Smooth muscle cell (in vitro differentiated cells): ENCODE measurements around the gene HHATL. TPM values are rescaled to one million over a fixed set of nuclear protein-coding genes. Genes with fewer than 3 reads are reported as not detected.

Experiments used
- DNase-seq: peaks from one replicate; lab custom pipeline; 2025; ENCODE audit not compliant: unreplicated experiment; lab: John Stamatoyannopoulos, UW
- H2AFZ ChIP-seq: fragments of 200-600 bp; sonication (generic); 2 replicates; pipeline ENCODE4 v1.6.0; 2016; ENCODE audit warnings: antibody characterized with exemption, low read depth, mild to moderate bottlenecking
- H3F3A ChIP-seq: fragments of 200-600 bp; sonication (generic); 2 replicates; pipeline ENCODE4 v1.6.0; 2017; ENCODE audit warnings: antibody characterized with exemption, low read depth
- H3K27ac ChIP-seq: fragments of 200-600 bp; sonication (generic); 2 replicates; pipeline ENCODE4 v1.5.1; 2016; ENCODE audit warnings: low read depth, mild to moderate bottlenecking
- H3K27me3 ChIP-seq: fragments of 200-600 bp; sonication (generic); 2 replicates; pipeline ENCODE4 v1.6.1; 2016; ENCODE audit warnings: low read depth, mild to moderate bottlenecking
- H3K36me3 ChIP-seq: fragments of 200-600 bp; sonication (generic); 2 replicates; pipeline ENCODE4 v1.5.1; 2016; ENCODE audit warnings: low read depth
- H3K4me1 ChIP-seq: fragments of 200-600 bp; sonication (generic); 2 replicates; pipeline ENCODE4 v1.5.1; 2016; ENCODE audit warnings: low read depth
- H3K4me2 ChIP-seq: fragments of 200-600 bp; sonication (generic); 2 replicates; pipeline ENCODE4 v1.6.0; 2016; ENCODE audit warnings: mild to moderate bottlenecking
- H3K4me3 ChIP-seq: fragments of 200-600 bp; sonication (generic); 2 replicates; pipeline ENCODE4 v1.5.1; 2016; ENCODE audit warnings: mild to moderate bottlenecking
- H3K79me2 ChIP-seq: fragments of 200-600 bp; sonication (generic); 2 replicates; pipeline ENCODE4 v1.6.0; 2016; ENCODE audit warnings: low read depth, mild to moderate bottlenecking
- H3K9ac ChIP-seq: fragments of 200-600 bp; sonication (generic); 2 replicates; pipeline ENCODE4 v1.6.0; 2016; ENCODE audit warnings: low read depth
- H3K9me3 ChIP-seq: fragments of 200-600 bp; sonication (generic); replicated peaks from 2 replicates; pipeline ENCODE4 v1.5.1; 2016; ENCODE audit warnings: low read depth
- H4K20me1 ChIP-seq: fragments of 200-600 bp; sonication (generic); 2 replicates; pipeline ENCODE4 v1.6.0; 2016; ENCODE audit warnings: low read depth
- CTCF ChIP-seq: fragments of 200-600 bp; sonication (generic); IDR thresholded peaks from 2 replicates; pipeline ENCODE4 v1.5.1; 2017; ENCODE audit warnings: borderline replicate concordance, mild to moderate bottlenecking, antibody characterized with exemption; ENCODE audit not compliant: insufficient read depth, poor library complexity, severe bottlenecking
- WGBS: methylation state at CpG from one replicate; pipeline ENCODE4 v1.1.7; 2016; ENCODE audit warnings: low lambda C conversion rate; 5-methylcytosine and 5-hydroxymethylcytosine counted together
- polyA plus RNA-seq: library from polyadenylated mRNA; unstranded; fragments of >200 nt; fragmentation: Nextera tagmentation; extraction: Ambion mirVana; gene quantifications from 2 replicates; pipeline ENCODE4 v1.2.1, GENCODE V29; 2016
- total RNA-seq: library from RNA; depleted of rRNA; stranded (reverse); fragments of >200 nt; gene quantifications from 2 replicates; pipeline ENCODE4 v1.2.3, GENCODE V29; 2014

Gene HHATL
- total and polyA plus RNA-seq, 2 experiments from 2014 or later: not detected

- no peak overlapping the region for H3K4me2 ChIP-seq
- no peak for TF ChIP-seq CTCF
- H2AFZ ChIP-seq: no peak overlapping the region
- no peak overlapping the region for H3K4me3 ChIP-seq
- WGBS: 79% methylated on average over 7 of the region's 7 CpGs
- no peak for DNase-seq
- no peaks in the 10 kb centered on the region for H3K4me1 ChIP-seq
- H3K27me3 ChIP-seq: no peaks in the 10 kb centered on the region
- no peaks in the 10 kb centered on the region for H3K9me3 ChIP-seq
- no peak overlapping the region for H3K9ac ChIP-seq
- no peak overlapping the region for H3K27ac ChIP-seq
- H3K36me3 ChIP-seq: no peaks in the 10 kb centered on the region
- no peaks in the 10 kb centered on the region for H3F3A ChIP-seq
- no peaks in the 10 kb centered on the region for H3K79me2 ChIP-seq
- H4K20me1 ChIP-seq: no peaks in the 10 kb centered on the region
Observed at GRCh38 chr3:42706721-42707619, 4.4 kb upstream of the HHATL start.

GRCh38 chr3:42705962-42706585 is 3.5 kb upstream of the HHATL start:
- Histone ChIP-seq H3K36me3 (no peaks in the 10 kb centered on the region), H3K27ac (no peak overlapping the region), H2AFZ (no peak overlapping the region), H4K20me1 (no peaks in the 10 kb centered on the region), H3K9ac (no peak overlapping the region), H3K4me2 (no peak overlapping the region), H3K4me3 (no peak overlapping the region), H3F3A (no peaks in the 10 kb centered on the region), H3K9me3 (no peaks in the 10 kb centered on the region), H3K79me2 (no peaks in the 10 kb centered on the region), H3K27me3 (no peaks in the 10 kb centered on the region), H3K4me1 (no peaks in the 10 kb centered on the region)
- WGBS: 89% methylated on average over 10 of the region's 10 CpGs
- TF ChIP-seq CTCF: no peak
- DNase-seq: no peak

GRCh38 chr3:42705058-42705767 is 2.6 kb upstream of the HHATL start:
- Histone ChIP-seq H4K20me1 (no peaks in the 10 kb centered on the region), H3K4me3 (no peak overlapping the region), H3K27me3 (no peaks in the 10 kb centered on the region), H3F3A (no peaks in the 10 kb centered on the region), H3K4me2 (no peak overlapping the region), H3K9me3 (no peaks in the 10 kb centered on the region), H2AFZ (no peak overlapping the region), H3K4me1 (no peaks in the 10 kb centered on the region), H3K36me3 (no peaks in the 10 kb centered on the region), H3K9ac (no peak overlapping the region), H3K27ac (no peak overlapping the region), H3K79me2 (no peaks in the 10 kb centered on the region)
- WGBS: 85% methylated on average over 7 of the region's 7 CpGs
- no peak for DNase-seq
- no peak for TF ChIP-seq CTCF
